GM10248 (cell line): ENCODE data around the gene H6PD.

Source experiments
- CTCF ChIA-PET: fragments of 300-600 bp; sonication (Branson Sonifier 250); formaldehyde crosslinking; extraction: SDS; loops from one replicate; lab custom pipeline; 2021; ENCODE audit warnings: antibody characterized with exemption; lab: Yijun Ruan, JAX
- POLR2A ChIA-PET: fragments of 350-650 bp; sonication (Branson Sonifier 250); formaldehyde crosslinking; extraction: SDS; loops from one replicate; lab custom pipeline; 2020; ENCODE audit warnings: antibody characterized with exemption; lab: Yijun Ruan, JAX
- DNase-seq: peaks from one replicate; pipeline ENCODE4 v3.0.0; 2012; ENCODE audit errors: extremely low spot score
- CTCF ChIP-seq: IDR thresholded peaks from 2 replicates; pipeline ENCODE4 v1.5.1; 2012; ENCODE audit warnings: mild to moderate bottlenecking, low read depth; ENCODE audit errors: extremely low read depth, missing control alignments, control extremely low read depth

Gene H6PD

GRCh38 chr1:9231648-9232332 lies 2.8 kb upstream of the H6PD start:
- POLR2A ChIA-PET, result no interaction called here
- no peak for TF ChIP-seq CTCF
- CTCF ChIA-PET, result interaction anchor here (1.4 to 1.8 kb wide), 4 partner anchors 35 to 264 kb away, joined by 3 to 5 read pairs (median 4); no protein-coding TSS in a partner anchor
- no peak for DNase-seq

GRCh38 chr1:9233241-9233941 lies 1.2 kb upstream of the H6PD start:
- no peak for TF ChIP-seq CTCF
- ChIA-PET CTCF (interaction anchor here (0.8 to 2.3 kb wide), 21 partner anchors 8 to 257 kb away, joined by 3 to 11 read pairs (median 6); no protein-coding TSS in a partner anchor), POLR2A (no interaction called here)
- DNase-seq, result no peak

- POLR2A ChIA-PET, result interaction anchor here (0.5 kb wide), 1 partner anchor 1312 kb away, joined by 6 read pairs; no protein-coding TSS in a partner anchor
- CTCF ChIA-PET, result interaction anchor here (0.8 to 4.3 kb wide), 27 partner anchors 8 to 257 kb away, joined by 3 to 17 read pairs (median 4); no protein-coding TSS in a partner anchor
- no peak for DNase-seq
- no peak for TF ChIP-seq CTCF
Measured at GRCh38 chr1:9233942-9234222, 692 bp upstream of the H6PD start.

- no peak for TF ChIP-seq CTCF
- ChIA-PET CTCF (interaction anchor here (0.7 to 4.3 kb wide), 23 partner anchors 9 to 386 kb away, joined by 3 to 17 read pairs (median 4); no protein-coding TSS in a partner anchor), POLR2A (interaction anchor here (0.6 kb wide), 1 partner anchor 72 kb away, joined by 3 read pairs; no protein-coding TSS in a partner anchor)
- no peak for DNase-seq
Measured at GRCh38 chr1:9235096-9235459, 504 bp downstream of the H6PD start.

- no peak for TF ChIP-seq CTCF
- CTCF ChIA-PET, result interaction anchor here (1.2 to 4.3 kb wide), 6 partner anchors 12 to 386 kb away, joined by 3 to 17 read pairs (median 3); no protein-coding TSS in a partner anchor
- POLR2A ChIA-PET, result no interaction called here
- no peak for DNase-seq
Measured at GRCh38 chr1:9235560-9235959, 986 bp downstream of the H6PD start.

GRCh38 chr1:9238134-9238533 lies 3.6 kb downstream of the H6PD start:
- TF ChIP-seq CTCF, result no peak
- no peak for DNase-seq
- ChIA-PET POLR2A (interaction anchor here (0.6 kb wide), 1 partner anchor 53 kb away, joined by 9 read pairs; no protein-coding TSS in a partner anchor), CTCF (interaction anchor here (1.1 to 4.3 kb wide), 3 partner anchors 57 to 96 kb away, joined by 3 to 17 read pairs (median 4); no protein-coding TSS in a partner anchor)
